Stimulated activated naive CD8-positive, alpha-beta T cell treated with anti-CD3 and anti-CD28 coated beads, Interleukin-15, amount 100 ng/mL, for 72 hours (primary cell): ENCODE data around the gene LRRC32.

Source experiments
- ATAC-seq: fragments of 150-1000 bp; cut with Tn5 transposase; 2 replicates; pipeline ENCODE4 v1.10.0; 2021; ENCODE audit warnings: mild to moderate bottlenecking, moderate library complexity
- DNase-seq, 2 donors: peaks; one replicate each; pipeline ENCODE4 v3.0.0; 2021 to 2022
- H3K27ac Mint-ChIP-seq, 2 donors: one replicate each; pipeline ENCODE4 v1.8.0; 2022; ENCODE audit warnings: mild to moderate bottlenecking in 2 of 2, mixed read lengths in 2 of 2, moderate library complexity in 2 of 2
- H3K27me3 Mint-ChIP-seq: one replicate; pipeline ENCODE4 v1.8.0; 2022; ENCODE audit warnings: mixed read lengths
- H3K4me1 Mint-ChIP-seq: one replicate; pipeline ENCODE4 v1.8.0; 2022; ENCODE audit warnings: mild to moderate bottlenecking, mixed read lengths
- H3K4me3 Mint-ChIP-seq, 2 donors: one replicate each; pipeline ENCODE4 v1.8.0; 2022; ENCODE audit warnings: mild to moderate bottlenecking in 2 of 2, mixed read lengths in 2 of 2, moderate library complexity in 1 of 2
- H3K9me3 Mint-ChIP-seq, 2 donors: one replicate each; pipeline ENCODE4 v1.8.0; 2022; ENCODE audit warnings: mixed read lengths in 2 of 2

The LRRC32 gene

GRCh38 chr11:76639621-76640020 is 30.9 kb downstream of the LRRC32 start:
- H3K9me3 Mint-ChIP-seq = no peaks in the 10 kb centered on the region
- no peak overlapping the region for H3K4me3 Mint-ChIP-seq
- ATAC-seq = no peak
- peak in 1 of 2 donors; percentile 5 for DNase-seq
- no peak overlapping the region for H3K27ac Mint-ChIP-seq
- H3K27me3 Mint-ChIP-seq = peaks cover 36% of the 10 kb centered on the region
- H3K4me1 Mint-ChIP-seq = peaks cover 50% of the 10 kb centered on the region

DNA sequence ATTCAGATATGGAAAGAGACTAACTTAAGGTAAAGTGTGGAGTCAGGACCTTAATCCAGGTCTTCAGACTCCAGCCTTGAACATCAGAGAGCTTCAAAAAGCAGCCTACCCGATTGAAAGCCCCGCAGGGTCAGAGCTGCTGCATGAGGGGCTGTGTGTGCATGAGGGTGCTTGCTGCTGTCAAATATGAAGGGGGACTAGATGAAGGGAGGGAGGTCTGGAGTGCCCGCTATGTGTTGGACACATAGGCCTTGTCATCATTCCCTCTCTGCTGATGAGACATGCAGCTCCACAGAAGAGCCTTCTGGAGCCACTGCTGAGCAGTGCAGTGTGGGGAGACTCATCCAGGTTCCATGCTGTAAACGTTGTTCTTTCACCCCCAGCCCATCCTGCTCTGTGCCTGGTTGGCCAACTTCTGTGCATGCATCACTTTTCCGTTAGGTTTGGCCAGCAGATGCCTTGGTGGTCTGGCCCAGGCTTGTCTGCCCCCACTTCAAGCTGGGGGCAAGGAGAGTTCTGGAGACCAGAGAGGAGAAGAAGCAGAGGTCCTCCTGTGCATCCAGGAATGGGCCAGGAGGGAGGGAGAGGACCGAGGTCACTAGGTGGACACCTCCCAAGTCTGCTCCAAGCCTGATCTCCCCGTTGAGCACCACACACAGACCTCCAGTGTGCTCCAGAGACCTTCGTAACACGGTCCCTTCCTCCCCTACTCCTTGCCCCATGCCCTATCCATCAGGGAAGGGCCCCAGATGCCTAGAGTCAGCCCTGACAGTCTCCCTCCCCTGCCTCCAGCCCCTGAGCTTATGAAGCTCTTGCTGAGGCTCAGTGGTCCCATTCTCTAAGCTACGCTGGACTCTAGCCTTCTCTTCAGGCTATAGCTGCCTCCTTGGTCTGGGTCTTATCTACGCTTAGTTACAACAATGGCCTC is 32.0 kb downstream of the LRRC32 start:
- Mint-ChIP-seq H3K4me3 (no peak overlapping the region), H3K27ac (no peak overlapping the region), H3K9me3 (no peaks in the 10 kb centered on the region), H3K4me1 (peaks cover 48% of the 10 kb centered on the region), H3K27me3 (peaks cover 29% of the 10 kb centered on the region)
- no peak for DNase-seq
- no peak for ATAC-seq

DNA sequence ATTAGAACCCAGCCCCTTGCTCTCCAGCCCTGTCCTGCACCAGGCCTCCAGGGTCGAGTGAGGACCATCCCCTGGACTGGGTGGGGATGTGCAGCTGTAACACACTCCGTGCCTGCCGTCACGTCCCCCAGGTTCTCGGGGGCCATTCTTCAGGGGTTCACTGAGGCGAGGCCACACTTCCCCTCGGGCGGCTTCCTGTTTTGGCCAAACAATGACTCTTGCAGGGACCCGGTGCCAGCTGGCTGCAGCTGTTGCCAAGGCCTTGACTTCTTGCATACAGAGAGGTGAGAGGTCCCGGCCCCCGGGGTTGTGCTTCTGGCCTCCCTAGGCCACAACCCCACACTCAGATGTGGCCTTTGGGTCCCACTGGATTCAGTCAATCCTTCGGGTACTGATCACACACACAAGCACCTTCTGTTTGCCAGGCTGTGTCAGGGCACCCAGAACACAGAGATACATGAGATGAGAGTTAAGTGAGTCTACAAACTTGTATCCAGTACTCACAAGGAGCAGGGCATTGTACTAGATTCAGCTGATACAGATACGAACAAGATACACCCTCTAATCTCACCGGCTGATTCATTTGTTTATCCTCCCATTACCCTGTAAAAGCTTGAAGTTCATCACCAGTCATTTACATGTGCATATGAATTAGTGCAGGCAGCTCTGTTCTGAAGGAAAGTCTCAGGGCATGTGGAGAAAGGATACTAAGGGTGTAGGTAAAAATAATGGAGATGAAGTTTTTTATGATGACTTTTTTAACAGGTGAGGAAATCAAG is 32.9 kb downstream of the LRRC32 start:
- no peak for ATAC-seq
- Mint-ChIP-seq H3K27ac (no peak overlapping the region), H3K27me3 (peaks cover 29% of the 10 kb centered on the region), H3K4me1 (peaks cover 40% of the 10 kb centered on the region), H3K4me3 (no peak overlapping the region), H3K9me3 (no peaks in the 10 kb centered on the region)
- no peak for DNase-seq

- Mint-ChIP-seq H3K4me3 (no peak overlapping the region), H3K27ac (no peak overlapping the region), H3K9me3 (no peaks in the 10 kb centered on the region), H3K27me3 (peaks cover 29% of the 10 kb centered on the region), H3K4me1 (peaks cover 40% of the 10 kb centered on the region)
- ATAC-seq (no peak), DNase-seq (no peak)
These were observed 33.6 kb downstream of the LRRC32 start for GRCh38 chr11:76636826-76637460.

- Mint-ChIP-seq H3K4me1 (peaks cover 40% of the 10 kb centered on the region), H3K27me3 (peaks cover 29% of the 10 kb centered on the region), H3K9me3 (no peaks in the 10 kb centered on the region), H3K27ac (peak overlapping the region in 1 of 2 donors; percentile 13), H3K4me3 (no peak overlapping the region)
- ATAC-seq (no peak), DNase-seq (no peak)
These were observed 34.4 kb downstream of the LRRC32 start for GRCh38 chr11:76635991-76636738.

GRCh38 chr11:76634886-76635285 is 35.7 kb downstream of the LRRC32 start:
- Mint-ChIP-seq H3K27ac (no peak overlapping the region), H3K4me1 (peaks cover 45% of the 10 kb centered on the region), H3K4me3 (no peak overlapping the region), H3K27me3 (peaks cover 29% of the 10 kb centered on the region), H3K9me3 (peaks cover 5 to 7% of the 10 kb centered on the region in 2 donors)
- no peak for ATAC-seq
- no peak for DNase-seq

DNA sequence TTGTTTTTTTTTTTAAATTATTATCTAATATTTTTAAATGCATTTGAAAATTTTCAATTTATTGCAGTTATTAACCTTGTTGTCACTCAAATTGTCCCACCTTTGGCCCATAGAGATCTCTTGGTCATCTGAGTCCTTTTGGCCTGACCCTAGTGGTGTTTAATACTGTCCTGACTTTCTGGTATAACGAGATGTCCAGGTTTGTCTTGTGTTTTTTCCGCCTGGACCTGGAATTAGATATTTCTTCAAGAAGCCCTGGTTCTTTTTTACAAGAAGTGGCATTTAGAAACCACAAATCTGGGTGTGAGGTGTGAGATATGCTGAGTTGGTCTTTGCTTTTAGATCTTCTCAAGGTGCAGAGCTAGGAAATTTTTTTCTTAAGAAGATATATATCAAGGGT is 38.1 kb downstream of the LRRC32 start:
- H3K27ac Mint-ChIP-seq = no peak overlapping the region
- H3K4me1 Mint-ChIP-seq = peaks cover 61% of the 10 kb centered on the region
- no peak for ATAC-seq
- no peak overlapping the region for H3K4me3 Mint-ChIP-seq
- peaks cover 5 to 7% of the 10 kb centered on the region in 2 donors for H3K9me3 Mint-ChIP-seq
- H3K27me3 Mint-ChIP-seq = peaks cover 17% of the 10 kb centered on the region
- DNase-seq = no peak

- no peak overlapping the region for H3K27ac Mint-ChIP-seq
These were observed 38.8 kb downstream of the LRRC32 start for GRCh38 chr11:76631566-76632308.

GRCh38 chr11:76630600-76631281 is 39.8 kb downstream of the LRRC32 start:
- Mint-ChIP-seq H3K9me3 (peaks cover 7 to 16% of the 10 kb centered on the region in 2 donors), H3K27ac (peak overlapping the region; percentile 98 to 99), H3K27me3 (peaks cover 10% of the 10 kb centered on the region), H3K4me1 (peaks cover 75% of the 10 kb centered on the region), H3K4me3 (peak overlapping the region; percentile 83 to 93)
- no peak for DNase-seq
- ATAC-seq = no peak

More at GRCh38 chr11:76631566-76632308, 38.8 kb downstream of the LRRC32 start:
- peaks cover 68% of the 10 kb centered on the region for H3K4me1 Mint-ChIP-seq
- H3K27me3 Mint-ChIP-seq = peaks cover 17% of the 10 kb centered on the region
- ATAC-seq (no peak), DNase-seq (no peak)
- no peak overlapping the region for H3K4me3 Mint-ChIP-seq
- H3K9me3 Mint-ChIP-seq = peaks cover 5 to 7% of the 10 kb centered on the region in 2 donors

GRCh38 chr11:76629853-76630599 is 40.5 kb downstream of the LRRC32 start:
- Mint-ChIP-seq H3K4me1 (peaks cover 75% of the 10 kb centered on the region), H3K27me3 (peaks cover 3% of the 10 kb centered on the region), H3K9me3 (peaks cover 15 to 23% of the 10 kb centered on the region in 2 donors), H3K4me3 (peak overlapping the region; percentile 83 to 93), H3K27ac (peak overlapping the region; percentile 98 to 99)
- ATAC-seq (peak; percentile 44), DNase-seq (no peak)

- peak overlapping the region; percentile 83 to 93 for H3K4me3 Mint-ChIP-seq
- H3K9me3 Mint-ChIP-seq = peaks cover 15 to 27% of the 10 kb centered on the region in 2 donors
- DNase-seq (peak; percentile 63 to 82), ATAC-seq (peak; percentile 67)
- peak overlapping the region; percentile 98 to 99 for H3K27ac Mint-ChIP-seq
- peaks cover 79% of the 10 kb centered on the region for H3K4me1 Mint-ChIP-seq
- H3K27me3 Mint-ChIP-seq = no peaks in the 10 kb centered on the region
These were observed 41.3 kb downstream of the LRRC32 start for GRCh38 chr11:76629116-76629852.

DNA sequence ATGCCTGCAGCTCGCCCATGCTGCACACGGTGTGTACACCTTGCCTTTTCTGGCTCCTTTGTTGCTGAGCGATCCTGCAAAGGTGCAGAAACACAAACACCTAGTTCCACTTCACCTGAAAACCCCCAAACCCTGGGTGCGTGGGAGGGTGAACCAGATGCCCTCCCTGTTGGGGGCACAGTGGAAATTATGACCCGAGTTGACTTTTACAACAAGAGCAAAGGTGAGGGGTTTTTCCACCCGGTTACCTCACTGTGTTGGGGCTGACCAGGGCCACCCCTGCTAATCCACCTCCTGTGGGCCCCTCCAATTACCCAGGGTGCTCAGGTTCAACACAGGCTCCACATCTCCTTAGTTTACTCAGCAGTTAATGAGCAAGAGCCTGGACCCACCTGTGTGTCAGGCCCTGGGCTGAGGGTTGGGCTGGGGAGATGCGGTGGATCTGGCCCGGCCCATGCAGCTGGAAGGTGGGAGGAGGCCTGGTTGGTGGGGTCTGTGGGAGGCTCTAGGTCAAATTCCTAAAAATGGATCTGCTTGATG is 42.1 kb downstream of the LRRC32 start:
- Mint-ChIP-seq H3K27me3 (no peaks in the 10 kb centered on the region), H3K4me3 (peak overlapping the region; percentile 83 to 93), H3K27ac (peak overlapping the region; percentile 98 to 99), H3K9me3 (peaks cover 15 to 27% of the 10 kb centered on the region in 2 donors), H3K4me1 (peaks cover 81% of the 10 kb centered on the region)
- ATAC-seq (peak; percentile 81), DNase-seq (peak; percentile 86 to 89)
